GM20000 (cell line): ENCODE data around the gene PLAC8.
"Not testable (repeated sequence)": the region's sequence is repeated elsewhere in the genome, so short reads cannot be mapped to it uniquely, and the experiment has no call there.

Experiments used
- DNase-seq: peaks from one replicate; pipeline ENCODE4 v3.0.0; 2012; ENCODE audit warnings: low spot score
- CTCF ChIP-seq: IDR thresholded peaks from 2 replicates; pipeline ENCODE4 v1.5.1; 2012; ENCODE audit warnings: mild to moderate bottlenecking, control low read depth; ENCODE audit errors: extremely low read depth, missing control alignments

The PLAC8 gene

GRCh38 chr4:83121246-83121645, 6.7 kb upstream of the PLAC8 start:
- no peak for DNase-seq
- TF ChIP-seq CTCF = no peak

GRCh38 chr4:83118869-83119268, 4.3 kb upstream of the PLAC8 start:
- TF ChIP-seq CTCF = no peak
- DNase-seq = no peak

DNA sequence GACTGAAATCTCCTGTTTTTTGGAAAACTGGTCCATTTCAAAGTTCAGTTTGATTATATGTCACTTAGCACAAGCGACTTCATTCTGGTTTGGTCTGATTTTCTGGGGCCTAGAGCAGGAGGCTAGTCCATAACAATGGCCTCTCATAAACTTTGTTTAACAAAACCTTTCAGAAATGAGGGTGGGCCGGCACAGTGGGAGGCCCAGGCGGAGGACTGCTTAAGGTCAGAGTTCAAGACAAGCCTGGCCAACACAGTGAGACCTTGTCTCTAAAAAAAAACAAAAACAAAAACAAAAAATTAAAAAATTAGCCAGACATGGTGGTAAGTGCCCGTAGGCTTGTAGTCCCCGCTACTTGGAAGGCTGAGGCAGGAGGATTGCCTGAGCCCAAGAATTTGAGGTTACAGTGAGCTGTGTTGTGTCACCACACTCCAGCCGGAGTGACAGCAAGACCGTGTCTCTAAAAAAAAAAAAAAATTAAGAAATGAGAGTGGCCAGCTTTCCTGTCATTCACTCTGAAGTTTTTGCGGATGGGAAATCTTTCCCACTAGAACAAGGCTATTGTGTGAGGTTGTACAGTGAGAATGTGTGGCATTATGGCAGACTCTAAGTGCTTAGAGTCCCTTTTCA, 1.2 kb upstream of the PLAC8 start:
- DNase-seq = no peak
- TF ChIP-seq CTCF = no peak

DNA sequence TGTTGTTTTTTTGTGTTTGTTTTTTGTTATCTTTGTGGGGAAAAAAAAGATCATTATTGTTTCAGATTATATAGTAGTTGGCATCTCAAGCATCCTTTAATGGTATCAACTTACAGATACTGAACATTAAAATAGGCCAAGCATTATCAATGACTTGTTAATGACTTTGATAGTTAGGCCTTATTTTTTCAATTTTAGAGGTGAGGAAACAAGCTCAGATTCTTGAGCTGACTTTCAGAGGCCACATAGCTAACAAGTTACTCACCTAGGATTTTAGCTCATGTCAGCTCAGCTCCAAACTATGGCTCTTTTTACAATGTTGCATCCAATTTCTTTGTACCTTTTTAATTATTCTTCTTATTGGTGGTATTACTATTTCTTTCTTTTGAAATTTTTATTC, 471 bp upstream of the PLAC8 start:
- TF ChIP-seq CTCF = no peak
- no peak for DNase-seq

GRCh38 chr4:83113429-83113786, 1.1 kb downstream of the PLAC8 start:
- DNase-seq = no peak
- no peak for TF ChIP-seq CTCF

DNA sequence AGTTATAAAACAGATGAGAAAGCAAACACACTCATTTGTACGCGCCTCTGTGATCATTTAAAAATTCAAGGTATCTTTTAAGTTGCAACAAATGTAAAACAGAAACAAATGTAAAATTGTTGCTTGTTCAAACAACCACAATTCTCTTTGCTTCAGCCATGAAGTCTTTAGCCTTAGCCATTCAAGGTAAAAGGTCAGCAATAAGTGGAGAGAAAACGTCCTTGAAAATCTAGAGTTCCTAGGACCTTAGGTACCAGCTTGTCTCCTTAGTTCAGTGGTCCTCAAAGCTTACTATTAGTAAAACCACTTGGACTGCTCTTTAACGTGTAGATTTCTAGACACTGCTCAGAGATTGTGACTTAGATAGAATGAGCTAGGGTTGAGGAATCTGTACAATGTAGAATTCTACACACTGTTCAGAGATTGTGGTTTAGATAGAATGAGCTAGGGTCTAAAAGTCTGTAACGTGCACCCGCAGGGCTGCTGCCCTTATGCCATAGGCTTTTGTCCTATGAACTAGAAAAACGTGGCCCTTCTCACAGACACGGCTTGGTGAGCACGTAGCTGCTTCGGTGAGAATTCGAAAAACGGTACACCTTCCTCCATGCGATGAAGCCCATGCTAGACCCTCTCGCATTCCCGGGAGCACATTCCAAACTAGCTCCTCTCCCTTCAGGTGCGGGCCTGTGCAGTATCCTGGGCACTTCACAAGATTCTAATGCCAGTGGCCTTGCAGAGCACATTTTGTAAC, 1.7 kb downstream of the PLAC8 start:
- no peak for DNase-seq
- no peak for TF ChIP-seq CTCF

- DNase-seq = peak; percentile 56
- TF ChIP-seq CTCF = no peak
These were observed 2.3 kb downstream of the PLAC8 start for GRCh38 chr4:83112231-83112630.

DNA sequence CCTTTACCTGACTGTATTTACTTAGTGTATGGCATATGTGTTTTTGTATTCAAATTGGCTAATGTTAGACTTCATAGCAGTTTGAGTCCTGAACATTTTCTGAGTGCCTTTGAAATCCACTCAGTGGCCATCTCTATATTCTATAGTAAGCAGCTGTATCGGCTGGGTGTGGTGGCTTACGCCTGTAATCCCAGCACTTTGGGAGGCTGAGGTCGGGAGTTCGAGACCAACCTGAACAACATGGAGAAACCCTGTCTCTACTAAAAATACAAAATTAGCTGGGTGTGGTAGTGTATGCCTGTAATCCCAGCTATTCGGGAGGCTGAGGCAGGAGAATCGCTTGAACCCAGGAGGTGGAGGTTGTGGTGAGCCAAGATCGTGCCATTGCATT, 2.8 kb downstream of the PLAC8 start:
- DNase-seq = not testable (repeated sequence)
